DMS53 treated with DMSO at 0.1 percent for 48 hours (cell line): ENCODE results near the gene TMC4.
"Not testable (repeated sequence)": the region's sequence is repeated elsewhere in the genome, so short reads cannot be mapped to it uniquely, and the experiment has no call there.

Source experiments
- DNase-seq: peaks from one replicate; lab custom pipeline; 2025; ENCODE audit not compliant: unreplicated experiment; lab: John Stamatoyannopoulos, UW

TMC4 gene

GRCh38 chr19:54179262-54179852 is 6.4 kb upstream of the TMC4 start:
- DNase-seq, result no peak

GRCh38 chr19:54178581-54179261 is 5.8 kb upstream of the TMC4 start:
- no peak for DNase-seq

GRCh38 chr19:54173951-54174834 is 1.2 kb upstream of the TMC4 start:
- DNase-seq, result no peak

- DNase-seq, result no peak
Measured at GRCh38 chr19:54173359-54173699, 369 bp upstream of the TMC4 start.

DNA sequence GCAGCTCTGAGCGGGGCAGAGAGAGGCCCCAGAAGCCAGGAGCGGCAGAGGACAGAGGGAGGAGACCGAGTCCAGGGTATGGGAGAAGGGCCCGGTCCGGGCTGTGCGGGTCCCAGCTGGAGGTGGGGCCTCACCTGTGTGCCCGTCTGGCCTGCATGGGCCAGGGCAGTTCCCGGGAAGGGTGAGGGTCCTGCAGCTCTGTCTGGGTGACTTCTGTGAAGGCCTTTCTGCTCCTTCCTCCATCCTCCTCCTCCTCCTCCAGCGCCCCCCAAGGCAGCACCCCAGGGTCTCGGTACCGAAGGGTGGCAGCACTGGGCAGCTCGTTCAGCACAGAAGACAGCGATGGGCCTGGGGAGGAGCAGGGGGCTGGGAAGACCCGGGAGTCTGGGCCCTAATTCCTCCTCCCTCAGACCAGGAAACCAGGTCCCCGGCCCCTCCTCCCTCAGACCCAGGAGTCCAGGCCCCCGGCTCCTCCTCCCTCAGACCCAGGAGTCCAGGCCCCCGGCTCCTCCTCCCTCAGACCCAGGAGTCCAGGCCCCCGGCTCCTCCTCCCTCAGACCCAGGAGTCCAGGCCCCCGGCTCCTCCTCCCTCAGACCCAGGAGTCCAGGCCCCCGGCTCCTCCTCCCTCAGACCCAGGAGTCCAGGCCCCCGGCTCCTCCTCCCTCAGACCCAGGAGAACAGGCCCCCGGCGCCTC is 1.1 kb downstream of the TMC4 start:
- DNase-seq, result not testable (repeated sequence)

DNA sequence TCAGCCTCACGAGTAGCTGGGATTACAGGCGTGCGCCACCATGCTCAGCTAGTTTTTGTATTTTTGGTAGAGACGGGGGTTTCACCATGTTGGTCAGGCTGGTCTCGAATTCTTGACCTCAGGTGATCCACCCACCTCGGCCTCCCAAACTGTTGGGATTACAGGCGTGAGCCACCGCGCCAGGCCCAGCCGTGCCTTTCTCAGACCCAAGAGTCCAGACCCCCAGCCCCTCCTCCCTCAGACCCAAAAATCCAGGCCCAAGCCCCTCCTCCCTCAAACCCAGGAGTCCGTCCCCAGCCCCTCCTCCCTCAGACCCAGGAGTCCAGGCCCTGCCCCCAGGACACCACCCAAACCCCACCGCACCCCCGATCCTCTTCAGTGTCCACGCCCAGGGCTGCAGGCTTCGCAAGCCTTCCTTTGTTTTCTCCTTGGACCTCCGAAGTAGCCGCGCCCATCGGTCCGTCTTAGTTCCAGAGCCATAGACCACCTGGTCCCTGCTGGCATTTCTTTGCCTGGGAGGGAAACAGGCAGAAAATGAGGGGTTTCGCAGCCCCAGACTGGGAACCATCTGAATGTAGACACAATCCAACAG is 3.7 kb downstream of the TMC4 start:
- DNase-seq, result no peak

GRCh38 chr19:54168174-54168917 is 4.6 kb downstream of the TMC4 start:
- peak; percentile 75 for DNase-seq

DNA sequence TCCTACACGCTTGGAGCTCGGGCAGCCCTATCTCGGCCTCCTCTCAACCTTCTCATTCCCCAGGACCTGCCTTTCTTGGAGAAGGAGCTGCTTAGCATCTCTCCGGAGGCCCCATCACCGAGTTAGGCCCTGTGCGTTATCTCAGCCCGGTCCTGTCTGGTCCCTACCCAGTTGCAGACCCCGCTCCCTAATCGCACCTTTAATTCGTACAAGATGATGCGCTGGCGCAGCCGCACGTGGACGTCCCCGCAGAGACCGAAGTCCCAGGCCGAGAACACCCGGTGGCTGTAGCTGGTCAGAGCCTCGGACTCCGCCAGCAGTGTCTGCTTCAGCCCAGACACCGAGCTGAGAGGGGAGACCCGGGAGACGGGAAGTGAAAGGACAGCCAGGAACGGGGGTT is 7.7 kb downstream of the TMC4 start:
- DNase-seq, result no peak

DNA sequence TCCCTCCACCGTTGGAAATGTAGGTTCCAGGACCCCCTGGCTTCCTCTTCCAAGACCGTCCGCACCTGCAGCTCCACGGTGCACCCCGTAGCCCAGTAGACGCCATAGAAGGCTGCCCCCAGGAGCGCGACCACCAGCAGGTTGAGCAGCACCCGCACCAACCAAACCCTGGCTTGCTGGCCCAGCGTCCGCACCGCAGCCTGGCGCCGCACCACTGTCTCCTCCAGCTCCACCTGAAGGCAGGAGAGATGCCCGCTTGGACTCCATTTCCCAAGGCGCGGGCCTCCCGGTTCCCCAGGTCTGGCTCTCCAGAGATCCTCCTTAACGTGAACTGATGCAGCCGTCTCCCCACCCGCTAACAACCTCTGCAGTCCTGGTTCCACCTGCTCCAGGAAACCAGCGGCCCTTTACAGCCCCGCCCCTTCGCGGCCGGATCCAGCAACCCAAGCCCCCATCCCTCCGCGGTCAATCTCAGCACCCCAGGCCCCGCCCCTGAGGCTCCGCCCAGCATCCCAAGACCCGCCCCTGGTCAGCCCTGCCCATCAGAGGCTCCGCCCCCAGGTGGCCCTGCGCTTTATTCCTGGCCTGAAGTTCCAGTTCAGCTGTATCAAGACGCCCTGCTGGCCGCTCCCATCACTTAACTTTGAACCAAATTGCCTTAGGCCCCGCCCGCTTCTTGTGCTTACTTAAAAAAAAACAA is 8.4 kb downstream of the TMC4 start:
- DNase-seq, result peak; percentile 52

DNA sequence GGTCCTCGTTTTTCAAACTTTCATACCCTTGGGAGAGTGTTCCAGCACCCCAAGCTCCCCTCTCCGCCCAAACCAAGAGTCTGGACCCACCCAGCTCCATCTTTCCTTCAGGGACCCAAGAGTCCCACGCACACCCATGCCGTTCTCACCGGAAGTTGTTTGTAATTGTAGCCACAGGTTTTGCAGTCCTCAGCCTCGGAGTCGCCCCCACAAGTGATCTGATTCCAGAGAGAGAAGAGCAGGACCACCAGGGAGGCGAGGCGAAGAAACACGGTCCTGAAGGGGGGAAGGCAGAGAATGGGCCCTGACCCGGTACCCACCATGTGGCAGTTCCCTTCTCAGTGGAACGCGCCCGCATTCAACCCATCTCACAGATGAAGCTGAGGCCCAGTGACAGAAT is 10.1 kb downstream of the TMC4 start:
- DNase-seq, result no peak

- peak; percentile 90 for DNase-seq
Measured at GRCh38 chr19:54162241-54162805, 10.6 kb downstream of the TMC4 start.

DNA sequence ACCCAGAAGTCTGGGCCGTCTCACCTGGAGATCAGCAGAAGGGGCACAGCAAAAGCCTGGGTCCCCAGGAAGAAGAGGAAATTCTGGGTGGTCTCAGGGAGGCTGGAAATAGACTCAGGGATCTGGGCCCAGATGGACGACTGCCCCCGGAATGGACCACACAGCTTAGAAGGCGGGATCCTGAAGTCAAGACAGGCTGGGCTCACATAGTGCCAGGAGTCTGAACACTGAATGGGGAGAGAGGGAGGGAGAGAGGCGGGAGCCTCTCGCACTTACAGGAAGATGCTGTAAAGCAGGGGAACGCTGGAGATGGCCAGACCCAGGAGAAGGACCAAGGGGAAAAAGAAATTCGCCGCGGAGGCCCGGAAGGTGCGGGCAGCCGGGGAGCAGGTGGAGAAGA is 12.1 kb downstream of the TMC4 start:
- peak; percentile 20 for DNase-seq

- peak; percentile 54 for DNase-seq
Measured at GRCh38 chr19:54160182-54160811, 12.7 kb downstream of the TMC4 start.

- DNase-seq, result peak; percentile 99
Measured at GRCh38 chr19:54159352-54160181, 13.4 kb downstream of the TMC4 start, which contains the start of gene LENG1. Gene LENG1 (minus strand): TSS chr19:54159721. CDS start chr19:54159695, 26 bp downstream.

GRCh38 chr19:54158812-54159351 is 14.1 kb downstream of the TMC4 start:
- no peak for DNase-seq

DNA sequence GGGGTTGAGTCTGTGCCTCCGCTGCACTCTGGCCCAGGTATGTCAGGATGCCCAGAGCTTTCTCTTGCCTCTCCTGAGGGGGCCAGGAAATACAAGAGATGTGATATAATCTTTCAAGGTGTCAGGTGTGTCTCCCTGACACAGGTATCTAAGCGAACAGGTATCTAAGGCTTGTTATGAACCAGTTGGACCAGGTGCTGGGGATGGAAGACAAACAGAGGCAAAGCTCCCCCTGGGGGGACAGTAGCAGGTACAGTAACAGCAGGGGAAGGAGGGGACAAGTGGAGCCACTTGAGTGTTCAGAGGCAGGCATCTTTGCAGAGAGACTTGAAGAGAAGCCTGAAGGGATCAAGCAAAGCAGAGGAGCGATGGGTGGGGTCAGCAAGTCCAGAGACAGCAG is 16.0 kb downstream of the TMC4 start:
- no peak for DNase-seq

- DNase-seq, result no peak
Measured at GRCh38 chr19:54156490-54156889, 16.5 kb downstream of the TMC4 start.

DNA sequence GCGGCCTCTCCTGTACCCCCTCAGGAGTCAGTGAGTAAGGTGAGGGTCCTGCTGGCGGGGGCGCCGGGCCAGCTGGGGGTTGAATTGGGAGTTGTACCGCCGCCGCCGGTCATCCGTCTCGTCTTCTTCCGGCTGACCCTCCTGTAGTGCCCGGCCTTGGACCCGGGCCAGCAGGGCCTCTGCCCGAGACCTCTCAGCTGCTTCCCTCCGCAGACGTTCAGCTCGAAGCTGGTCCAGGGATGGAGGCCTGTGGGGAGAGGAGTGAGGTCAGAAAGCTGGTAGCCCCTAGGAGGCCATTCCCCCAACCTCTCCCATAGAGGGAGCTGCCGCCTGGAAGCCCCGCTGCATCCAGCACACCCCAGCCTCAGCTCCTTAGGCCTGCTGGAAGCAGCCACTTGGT is 17.3 kb downstream of the TMC4 start:
- DNase-seq, result no peak
